Measurements from ENCODE around the gene PSAT1. TPM values are rescaled to one million over a fixed set of nuclear protein-coding genes. Genes with fewer than 3 reads are reported as not detected.

Gene PSAT1
- total and polyA plus RNA-seq, 2 of the 4 experiments (the other 2 are of a cell fraction), result 77.2 to 88.4 TPM

DNA sequence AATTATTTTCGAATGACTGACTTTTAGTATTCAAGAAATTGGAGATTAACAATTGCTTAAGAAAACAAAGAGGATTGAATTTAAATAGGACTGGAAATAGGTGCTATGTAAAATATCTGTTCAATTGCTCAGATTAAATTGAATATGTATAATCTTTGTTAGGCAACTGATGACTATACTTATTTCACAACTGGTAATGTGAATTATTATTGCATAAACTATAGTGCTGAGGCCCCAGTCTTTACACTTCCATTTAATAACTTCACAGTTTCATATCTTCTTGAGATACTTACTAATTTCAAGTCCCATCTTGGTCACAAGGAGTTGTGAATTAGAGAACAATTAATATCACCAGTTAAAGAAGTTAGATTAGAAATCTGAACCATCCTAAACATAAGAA is 44.3 kb upstream of the PSAT1 start:
- no peak overlapping the region for H3K9ac ChIP-seq (ENCODE audit: low read depth, low read length)
- no peak overlapping the region for H3K56ac ChIP-seq (ENCODE audit: extremely low read depth, insufficient read depth, low read length)
- H3K4ac ChIP-seq (ENCODE audit: low read depth, low read length), result no peak overlapping the region
- no peak overlapping the region for H4K8ac ChIP-seq (ENCODE audit: low read depth in 2 of 2, low read length in 2 of 2)
- no peak overlapping the region for H3K18ac ChIP-seq (ENCODE audit: low read depth, low read length)
- H3K4me1 ChIP-seq (ENCODE audit: control insufficient read depth, insufficient read depth, low read length), result no peaks in the 10 kb centered on the region
- TF ChIP-seq RFX5 (IDR thresholded peaks at IDR 0.05; ENCODE audit: low read depth, low read length) (no peak), NFE2L2 (IDR thresholded peaks at IDR 0.05; ENCODE audit: low read depth, low read length) (no peak), MXI1 (IDR thresholded peaks at IDR 0.05; ENCODE audit: borderline replicate concordance, low read depth, low read length) (no peak), ELK1 (IDR thresholded peaks at IDR 0.05; ENCODE audit: borderline replicate concordance, low read depth, low read length) (no peak), FOS (IDR thresholded peaks at IDR 0.05; ENCODE audit: low read depth, low read length) (no peak), POLR2A (IDR thresholded peaks at IDR 0.05; ENCODE audit: low read depth, low read length) (no peak)
- TF ChIP-seq, protein P1, sequence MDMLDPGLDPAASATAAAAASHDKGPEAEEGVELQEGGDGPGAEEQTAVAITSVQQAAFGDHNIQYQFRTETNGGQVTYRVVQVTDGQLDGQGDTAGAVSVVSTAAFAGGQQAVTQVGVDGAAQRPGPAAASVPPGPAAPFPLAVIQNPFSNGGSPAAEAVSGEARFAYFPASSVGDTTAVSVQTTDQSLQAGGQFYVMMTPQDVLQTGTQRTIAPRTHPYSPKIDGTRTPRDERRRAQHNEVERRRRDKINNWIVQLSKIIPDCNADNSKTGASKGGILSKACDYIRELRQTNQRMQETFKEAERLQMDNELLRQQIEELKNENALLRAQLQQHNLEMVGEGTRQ (IDR thresholded peaks at IDR 0.05; ENCODE audit: low read depth, low read length), result no peak
- H2AK5ac ChIP-seq (ENCODE audit: low read depth, low read length), result no peak overlapping the region
- no peak overlapping the region for H3K4me3 ChIP-seq (ENCODE audit: insufficient read depth, low read depth, low read length)
- H3K4me2 ChIP-seq (ENCODE audit: low read depth, low read length), result no peak overlapping the region
- WGBS, 2 experiments (ENCODE audit: extremely low coverage in 2 of 2, insufficient read length in 1 of 2), result no CpG with 5 or more reads among the region's 1 CpG
- H3K79me1 ChIP-seq (ENCODE audit: low read depth in 1 of 2, low read length in 2 of 2), result no peaks in the 10 kb centered on the region
- no peak overlapping the region for H2AFZ ChIP-seq (replicated peaks; ENCODE audit: low read length, poor library complexity)
- H2BK5ac ChIP-seq (ENCODE audit: low read depth, low read length, poor library complexity, severe bottlenecking), result no peak overlapping the region
- no peak overlapping the region for H3K23ac ChIP-seq (ENCODE audit: low read depth, low read length)
- dilution Hi-C loops (cut with HindIII; ENCODE audit: low sequenced_read_pairs, unreplicated experiment) (no loop called here), in situ Hi-C loops (cut with MboI; ENCODE audit: low sequenced_read_pairs) (no loop called here), intact Hi-C loops (cut with micrococcal nuclease) (no loop called here)
- POLR2A ChIA-PET (ENCODE audit: unreplicated experiment), result no interaction called here
- H3K9me1 ChIP-seq (ENCODE audit: insufficient read depth, low read length), result no peaks in the 10 kb centered on the region
- DNase-seq (no peak), ATAC-seq (ENCODE audit: low read depth) (no peak)
- no peak overlapping the region for H2BK20ac ChIP-seq (ENCODE audit: low read depth, low read length)
- H3K36me3 ChIP-seq (ENCODE audit: control insufficient read depth, insufficient read depth, low read length), result no peaks in the 10 kb centered on the region
- H3K27me3 ChIP-seq (ENCODE audit: control insufficient read depth, insufficient read depth, low read length), result no peaks in the 10 kb centered on the region
- H3K9me3 ChIP-seq (ENCODE audit: control insufficient read depth, insufficient read depth, low read length), result no peaks in the 10 kb centered on the region
- H2BK15ac ChIP-seq (ENCODE audit: low read depth, low read length), result no peak overlapping the region
- H3K14ac ChIP-seq (replicated peaks; ENCODE audit: low read depth, low read length), result no peak overlapping the region
- no peak overlapping the region for H4K5ac ChIP-seq (ENCODE audit: low read depth, low read length)
- CTCF ChIA-PET, result no interaction called here
- no peak overlapping the region for H4K91ac ChIP-seq (ENCODE audit: insufficient read depth, low read depth, low read length)
- no peak overlapping the region for H3K27ac ChIP-seq (ENCODE audit: insufficient read depth, low read length)
- no peak overlapping the region for H2AK9ac ChIP-seq (replicated peaks; ENCODE audit: low read depth, low read length, poor library complexity)
- BruUV-seq (replicated peaks), result no TSS peak
- no peak overlapping the region for H2BK120ac ChIP-seq (ENCODE audit: low read depth, low read length)
- H4K20me1 ChIP-seq (ENCODE audit: insufficient read depth, low read length), result no peaks in the 10 kb centered on the region

All from IMR-90 (cell line).